Dermis blood vessel endothelial cell (primary cell): ENCODE results near the gene PPT2. TPM values are rescaled to one million over a fixed set of nuclear protein-coding genes. Genes with fewer than 3 reads are reported as not detected.
"Not testable (repeated sequence)": the region's sequence is repeated elsewhere in the genome, so short reads cannot be mapped to it uniquely, and the experiment has no call there.

ENCODE experiments used
- DNase-seq: peaks from one replicate; pipeline ENCODE4 v3.0.0; 2010
- total RNA-seq: library from RNA; depleted of rRNA; stranded (reverse); fragments of >200 nt; gene quantifications from 2 replicates; pipeline ENCODE4 v1.2.3, GENCODE V29; 2014

Gene PPT2
- total RNA-seq, 1 donor from 2014 or later, result 82.5 TPM

DNA sequence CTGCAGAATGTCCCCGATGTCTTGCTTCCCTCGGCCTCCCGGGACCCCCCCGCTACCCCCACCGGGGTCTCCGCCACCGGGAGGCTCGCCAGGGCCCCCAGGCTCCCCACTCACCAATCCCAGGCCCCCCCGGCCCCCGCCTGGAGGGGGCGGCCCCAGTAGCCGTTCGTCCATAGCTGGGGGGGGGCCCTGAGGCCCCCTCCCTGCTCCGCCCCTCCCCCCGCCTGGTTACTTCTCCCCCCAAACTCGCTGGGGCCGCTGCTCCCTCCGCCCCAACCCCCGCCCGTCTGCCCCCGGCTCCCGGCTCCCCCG, 35.8 kb downstream of the PPT2 start:
- DNase-seq, result no peak

DNA sequence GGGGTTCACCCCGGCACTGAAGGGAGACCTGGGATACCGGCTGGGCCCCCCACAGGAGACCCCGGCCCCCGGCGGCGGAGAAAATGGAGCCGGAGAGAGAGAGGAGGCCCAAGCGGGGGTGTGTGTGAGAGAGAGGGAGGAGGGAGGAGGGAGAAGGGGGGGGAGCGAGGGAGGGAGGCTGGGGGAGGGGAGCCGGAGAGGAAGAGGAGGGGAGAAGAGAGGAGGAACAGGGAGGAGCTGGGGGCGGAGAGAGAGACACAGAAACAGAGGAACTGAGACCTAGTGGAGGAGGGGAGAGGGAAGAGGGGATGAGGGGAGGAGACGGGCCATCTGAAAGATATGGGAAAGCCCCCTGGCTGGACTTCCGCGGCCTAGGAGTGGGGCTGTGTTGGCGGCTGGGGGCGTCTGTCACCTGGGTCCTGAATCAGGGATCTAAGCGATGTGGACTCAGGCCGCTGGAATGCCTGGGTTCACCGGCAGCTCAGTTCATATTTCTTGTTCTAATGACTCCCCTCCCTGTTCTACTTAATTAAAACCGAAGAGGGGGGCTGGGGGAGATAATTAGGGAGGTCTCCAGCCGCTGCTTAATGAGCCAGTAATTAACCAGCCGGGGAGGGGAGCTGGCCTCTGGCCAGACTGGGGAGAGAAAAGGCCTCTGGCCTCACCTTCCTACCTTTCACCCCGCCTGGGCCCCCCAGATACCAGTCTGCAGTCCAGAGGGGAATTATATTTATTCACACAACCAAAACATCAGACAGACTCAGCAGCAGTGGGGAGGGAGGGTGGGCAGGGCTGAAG, 36.3 kb downstream of the PPT2 start, which contains the start of gene PBX2:
PBX2 (minus strand) TSS at position 149 of the 798 bp plus-strand sequence. CDS start 287 bp downstream, outside the sequence.
- peak; percentile 92 for DNase-seq

DNA sequence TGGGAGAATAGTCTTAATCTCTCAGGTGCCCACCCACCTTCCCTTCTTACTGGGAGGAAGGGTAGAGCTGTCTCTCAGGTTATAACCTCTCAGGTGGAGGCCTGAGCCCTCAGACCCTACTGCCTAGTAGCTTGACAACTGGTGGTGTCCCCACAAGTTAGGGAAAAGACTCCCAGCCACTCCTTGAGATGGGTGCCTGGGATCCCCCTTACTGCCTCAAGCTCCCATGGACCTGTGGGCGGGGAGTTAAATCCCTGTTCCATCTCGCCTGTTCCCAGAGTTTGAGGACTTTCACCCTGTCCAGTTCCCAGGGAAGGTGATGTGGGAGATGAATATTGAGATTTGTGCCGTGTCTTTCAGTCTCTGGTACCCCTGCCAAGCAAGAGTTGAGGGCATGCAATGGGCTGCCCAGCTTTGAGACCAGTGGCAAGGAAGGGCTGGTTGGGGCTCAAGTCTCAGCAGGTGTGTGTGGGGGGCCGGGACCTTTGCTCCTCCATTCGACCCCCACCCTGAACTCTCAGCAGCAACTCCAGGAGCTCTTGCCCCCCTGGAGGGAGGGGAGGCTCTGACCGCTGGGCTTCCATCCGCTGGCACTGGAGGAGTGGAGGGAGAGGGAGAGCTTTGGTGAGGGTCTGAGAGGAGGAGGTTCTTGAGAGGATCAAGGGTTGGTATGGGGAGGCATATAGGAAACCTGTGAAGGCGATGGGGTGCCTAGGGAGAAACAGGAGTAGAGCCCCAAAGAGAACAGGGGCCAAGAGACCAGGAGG, 37.2 kb downstream of the PPT2 start:
- DNase-seq, result no peak

DNA sequence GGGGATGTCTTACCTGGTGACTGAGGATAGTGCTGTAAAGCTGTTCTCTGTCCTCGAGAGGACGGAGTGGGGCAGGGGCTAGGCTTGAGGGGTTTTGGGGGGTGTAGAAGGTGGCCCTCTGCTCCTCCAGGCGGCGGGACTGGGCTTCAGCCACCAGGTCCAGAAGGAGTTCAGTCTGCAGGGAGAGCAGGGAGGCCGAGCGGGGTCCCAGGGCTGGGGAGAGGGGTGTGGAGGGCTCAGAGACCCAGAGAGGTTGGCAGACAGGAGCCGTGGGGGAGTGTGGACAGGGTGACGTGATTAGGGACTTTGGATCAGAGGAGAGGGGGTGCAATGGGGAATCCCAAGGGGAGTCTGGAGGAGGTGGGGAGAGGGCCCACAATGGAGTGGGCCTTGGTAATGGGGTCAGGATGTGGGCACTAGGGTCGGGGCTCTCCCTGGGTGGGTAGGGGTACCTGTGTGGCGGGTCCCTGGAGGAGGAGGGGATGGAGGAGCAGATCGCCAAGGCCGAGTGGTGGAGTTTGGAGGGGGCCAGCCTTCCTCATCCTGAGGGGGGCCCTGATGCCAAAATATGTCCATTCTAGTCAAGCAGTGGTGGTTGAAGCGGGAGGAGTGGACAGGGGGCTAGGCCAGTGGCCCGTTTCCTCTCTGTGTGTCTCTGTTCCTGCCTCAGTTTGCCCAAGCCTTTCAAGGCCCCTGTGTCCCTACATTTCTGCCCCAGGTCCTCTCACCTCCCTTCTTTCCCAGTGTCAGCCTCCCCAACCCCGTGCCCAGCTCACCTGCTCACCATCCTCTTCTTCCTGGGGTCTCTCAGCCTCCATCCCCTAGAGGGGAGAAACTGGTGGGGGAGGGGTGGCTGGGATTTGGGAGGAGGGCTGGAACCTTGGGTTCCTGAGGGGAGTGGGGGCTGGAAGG, 38.0 kb downstream of the PPT2 start:
- no peak for DNase-seq

DNA sequence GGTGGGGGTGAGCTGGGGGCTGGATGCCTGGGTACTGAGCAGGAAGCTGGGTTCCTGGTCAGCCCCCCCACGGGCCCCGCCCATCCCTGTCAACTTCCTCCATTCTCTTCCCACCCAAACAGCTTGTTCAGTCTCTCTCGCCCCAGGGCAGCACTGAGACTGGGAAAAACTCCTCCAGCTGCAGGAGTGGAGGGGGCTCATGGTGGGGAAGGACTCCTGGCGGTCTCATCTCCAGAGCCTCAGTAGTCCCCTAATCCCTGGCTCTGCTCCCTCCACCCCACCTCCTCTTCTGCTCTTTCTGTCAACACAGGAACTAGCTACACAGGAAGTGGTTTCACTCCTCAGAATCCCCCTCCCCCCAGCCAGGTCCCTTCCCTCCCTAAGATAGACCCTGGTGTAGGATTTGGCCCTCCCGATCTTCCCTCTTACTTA, 38.7 kb downstream of the PPT2 start, which contains the start of gene GPSM3:
GPSM3 (minus strand) TSS at position 36 of the 432 bp plus-strand sequence. CDS start 130 bp downstream, outside the sequence.
- DNase-seq, result peak; percentile 66

DNA sequence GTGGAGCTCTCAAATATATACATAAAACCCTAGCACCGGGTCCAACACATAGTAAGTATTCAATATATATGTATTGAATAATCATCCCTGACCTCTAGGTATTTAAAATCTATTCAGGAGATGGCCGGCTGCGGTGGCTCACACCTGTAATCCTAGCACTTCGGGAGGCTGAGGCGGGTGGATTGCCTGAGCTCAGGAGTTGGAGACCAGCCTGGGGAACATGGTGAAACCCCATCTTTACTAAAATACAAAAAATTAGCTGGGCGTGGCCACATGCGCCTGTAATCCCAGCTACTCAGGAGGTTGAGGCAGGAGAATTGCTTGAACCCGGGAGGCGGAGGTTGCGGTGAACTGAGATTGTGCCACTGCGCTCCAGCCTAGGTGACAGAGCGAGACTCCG, 39.2 kb downstream of the PPT2 start:
- not testable (repeated sequence) for DNase-seq

DNA sequence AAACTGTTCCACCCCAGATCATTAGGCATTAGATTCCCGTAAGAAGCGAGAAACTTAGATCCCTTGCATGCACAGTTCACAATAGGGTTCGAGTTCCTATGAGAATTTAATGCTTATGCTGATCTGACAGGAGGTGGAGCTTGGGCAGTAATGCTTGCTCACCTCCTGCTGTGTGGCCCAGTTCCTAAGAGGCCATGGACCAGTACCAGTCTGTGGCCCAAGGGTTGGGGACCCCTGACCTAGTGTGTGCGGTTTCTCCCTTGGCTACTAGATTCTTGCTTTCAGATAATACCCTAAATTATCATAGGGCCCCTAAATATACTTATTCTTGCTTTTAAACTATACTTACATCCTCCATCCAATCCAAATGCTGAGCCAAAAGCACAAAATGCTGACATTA, 40.4 kb downstream of the PPT2 start:
- DNase-seq, result no peak

DNA sequence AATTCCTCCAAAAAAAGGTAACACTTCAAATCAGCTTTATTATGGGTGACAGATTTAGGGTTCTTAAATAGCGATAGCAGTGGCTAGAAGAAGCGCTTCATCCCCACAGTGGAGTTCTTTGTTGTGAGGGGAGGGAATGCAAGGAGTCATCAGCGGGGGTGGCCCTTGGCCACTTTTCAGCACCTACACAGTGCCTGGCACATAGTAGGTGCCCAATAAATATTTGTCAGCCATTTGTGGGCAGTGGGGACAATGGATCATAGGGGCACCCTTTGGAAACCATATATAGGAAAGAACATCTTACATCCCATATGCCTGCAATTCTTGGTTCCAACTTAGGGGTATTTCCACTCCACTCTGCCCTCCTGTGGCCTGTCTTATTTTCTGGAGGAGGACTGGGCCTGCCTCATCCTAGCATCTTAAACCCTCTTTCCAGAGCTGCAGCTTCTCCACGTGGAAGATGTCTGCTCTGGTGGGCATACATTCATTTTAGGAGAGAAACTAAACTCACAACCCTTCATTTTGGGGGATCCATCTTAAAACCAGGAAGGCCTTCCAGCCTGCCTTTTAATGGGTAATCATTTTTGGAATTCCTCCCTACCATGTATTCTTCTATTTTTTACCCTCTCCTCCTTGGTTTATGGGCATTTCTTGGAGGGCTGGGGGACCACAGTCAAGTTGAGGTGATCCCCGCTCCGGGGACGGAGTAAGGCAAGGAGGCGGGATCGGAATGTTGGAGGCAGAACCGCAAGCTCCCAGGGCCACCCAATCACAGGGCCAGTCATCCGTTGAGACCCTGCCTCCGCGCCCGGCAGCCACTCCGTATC, 41.1 kb downstream of the PPT2 start:
- peak; percentile 83 for DNase-seq

DNA sequence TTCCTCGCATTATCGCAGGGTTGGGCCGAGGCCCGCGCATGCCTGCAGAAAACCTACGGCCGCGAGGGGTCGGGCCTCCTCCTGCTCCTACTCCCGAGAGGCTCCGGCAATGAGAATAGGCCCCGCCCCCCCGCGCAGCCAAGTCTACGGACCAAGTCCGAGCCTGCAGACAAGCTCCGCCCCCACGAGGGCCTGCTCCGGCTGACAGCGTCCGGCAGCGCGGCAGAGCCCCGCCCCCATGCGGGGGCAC, 41.6 kb downstream of the PPT2 start:
- peak; percentile 100 for DNase-seq

DNA sequence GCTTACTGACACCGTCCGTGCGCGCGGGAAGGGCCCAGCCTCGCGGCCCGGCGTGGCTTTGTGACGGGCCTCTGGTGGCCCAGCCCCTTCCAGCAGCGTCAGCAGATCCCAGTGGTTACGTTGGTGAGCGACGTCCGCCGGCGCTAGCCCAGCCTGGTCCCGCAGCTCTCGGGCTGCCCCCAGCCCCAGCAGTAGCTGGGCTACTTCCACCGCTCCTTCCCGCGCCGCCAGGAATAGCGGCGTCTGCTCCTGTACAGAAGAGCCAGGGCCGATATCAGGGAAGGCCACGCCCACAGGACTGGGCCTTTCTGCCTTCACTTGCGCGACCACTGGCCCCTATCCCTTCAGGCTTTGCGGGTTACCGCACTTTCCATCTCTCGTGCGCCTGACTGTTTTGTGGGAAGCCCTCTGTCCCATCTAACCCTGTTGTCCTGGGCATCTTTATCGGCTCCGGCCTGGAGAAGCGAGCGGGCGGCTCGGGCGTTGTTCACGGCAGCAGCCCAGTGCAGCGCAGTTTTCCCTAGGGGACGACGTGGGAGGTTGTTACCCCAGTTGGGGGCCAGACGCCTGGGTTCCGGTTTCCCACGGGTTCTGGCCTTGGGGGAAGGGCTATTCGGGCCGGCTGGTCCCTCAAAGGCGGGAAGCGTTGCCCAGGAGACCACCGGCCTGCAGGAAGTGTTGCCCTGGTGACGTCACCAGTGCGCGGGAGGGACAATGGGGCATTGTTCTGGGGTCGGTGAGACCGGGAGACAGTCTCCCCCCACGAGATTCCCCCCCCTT, 42.2 kb downstream of the PPT2 start:
- peak; percentile 100 for DNase-seq

DNA sequence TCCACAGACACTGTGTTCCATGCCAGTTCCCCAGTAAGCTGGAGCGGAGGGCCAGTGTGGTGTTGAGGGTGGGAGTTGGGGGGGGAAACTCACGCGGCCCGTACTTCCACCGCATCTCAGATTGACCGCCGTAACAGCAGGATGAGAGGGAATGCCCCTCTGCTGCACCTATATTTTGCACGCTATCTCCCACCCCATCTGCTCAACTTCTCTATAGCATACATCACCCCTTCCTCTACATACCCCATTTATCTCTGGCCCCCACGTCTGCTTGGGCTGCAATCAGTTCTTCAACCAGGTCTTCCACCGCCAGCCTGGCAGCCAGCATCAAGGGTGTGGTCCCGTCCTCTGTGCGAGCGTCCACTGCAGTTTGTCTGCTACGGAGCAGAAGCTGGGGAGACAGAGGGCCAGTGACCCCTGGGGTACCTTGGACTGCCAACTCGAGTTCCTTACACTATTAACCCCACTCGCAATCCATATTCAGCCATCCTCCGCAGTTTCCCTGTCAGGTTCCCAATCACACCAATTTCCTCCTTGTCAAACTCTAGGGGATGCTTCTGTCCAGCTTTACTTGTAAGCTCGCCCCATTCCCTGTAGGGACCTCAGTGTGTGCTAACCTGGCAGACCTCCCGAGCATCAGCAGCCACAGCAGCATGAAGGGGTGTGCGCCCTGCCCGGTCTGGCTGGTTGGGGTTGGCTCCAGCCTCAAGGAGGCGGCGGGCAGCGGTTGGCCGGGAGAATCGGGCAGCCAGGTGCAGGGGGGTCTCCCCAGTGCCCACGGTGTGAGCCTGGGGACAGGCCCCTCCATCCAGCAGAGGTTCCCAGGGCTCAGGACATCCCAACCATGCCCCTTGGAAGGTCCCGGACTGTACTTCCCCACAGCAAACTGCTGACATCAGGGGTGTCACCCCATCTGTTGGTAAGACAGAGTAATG, 43.0 kb downstream of the PPT2 start:
- peak; percentile 68 for DNase-seq

DNA sequence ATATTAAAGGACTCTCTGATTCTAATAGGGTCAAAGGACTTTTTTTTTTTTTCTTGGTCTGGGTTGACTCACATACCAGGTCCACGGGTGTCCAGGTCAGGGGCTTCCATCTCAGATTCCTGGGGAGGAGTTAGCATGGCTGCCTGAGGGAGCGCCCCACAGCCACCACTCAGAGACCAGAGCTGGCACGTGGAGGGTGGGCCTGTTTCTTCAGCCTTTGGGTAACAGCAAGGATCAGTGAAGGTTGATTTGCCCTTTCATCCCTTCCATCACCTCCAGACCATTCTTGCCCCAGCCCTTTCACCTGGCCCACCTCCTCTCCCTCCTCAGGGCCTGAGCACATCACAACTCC, 44.4 kb downstream of the PPT2 start:
- DNase-seq, result no peak

DNA sequence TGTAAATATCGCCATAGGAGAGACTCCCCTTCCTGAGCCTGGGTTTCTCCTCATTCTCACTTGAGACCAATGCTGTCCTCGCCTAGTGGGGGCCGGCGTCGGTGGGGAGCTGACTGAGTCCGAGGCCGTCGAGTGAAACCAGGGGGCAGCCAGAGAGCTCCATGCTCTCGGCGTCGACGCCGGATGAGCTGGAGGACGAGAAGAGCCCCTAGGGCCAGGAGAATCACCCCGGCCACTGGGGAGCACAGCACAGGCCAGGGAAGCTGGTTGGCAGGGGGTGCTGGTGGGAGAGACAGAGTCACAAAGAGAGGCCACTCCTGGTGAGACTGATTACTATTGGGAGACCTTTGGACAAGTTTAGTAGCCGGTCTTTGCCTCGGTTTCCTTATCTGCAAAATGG, 44.9 kb downstream of the PPT2 start:
- DNase-seq, result no peak

DNA sequence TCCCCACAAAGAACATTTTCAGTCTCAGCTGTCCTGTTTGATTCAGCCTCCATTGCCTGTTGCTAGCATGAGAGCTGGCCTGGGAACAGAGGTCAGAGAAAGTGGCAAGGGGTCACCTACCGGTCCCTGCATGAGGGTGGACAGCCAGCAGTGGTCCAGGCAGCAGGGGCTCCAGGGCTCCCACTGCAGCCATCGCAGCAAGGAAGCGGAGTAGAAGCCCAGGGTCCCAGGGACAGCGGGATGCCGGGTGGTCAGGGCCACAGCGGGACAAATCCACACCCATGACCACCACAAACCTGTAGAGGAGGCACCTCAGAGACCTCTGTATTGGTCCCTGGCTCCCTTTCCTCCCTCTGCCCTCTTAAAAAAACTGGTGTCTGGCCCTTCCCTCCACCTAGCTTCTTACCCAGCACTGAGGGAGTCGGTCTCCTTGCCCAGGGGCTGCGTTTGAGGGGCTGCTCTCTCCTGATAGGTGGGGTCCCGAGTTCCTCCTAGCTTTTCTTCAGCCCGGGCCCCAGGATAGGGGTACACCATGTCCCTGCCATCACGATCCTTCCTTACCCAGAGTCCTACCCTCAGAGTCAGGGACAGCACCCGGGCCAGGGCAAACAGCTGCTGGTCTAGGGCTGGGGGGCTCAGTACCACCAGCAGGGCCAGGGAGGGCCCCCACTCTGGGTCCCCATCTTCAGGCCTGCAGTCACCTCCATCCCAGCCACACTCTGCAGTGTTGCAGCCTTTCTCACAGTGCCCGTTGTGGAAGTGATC, 47.0 kb downstream of the PPT2 start:
- DNase-seq, result no peak

DNA sequence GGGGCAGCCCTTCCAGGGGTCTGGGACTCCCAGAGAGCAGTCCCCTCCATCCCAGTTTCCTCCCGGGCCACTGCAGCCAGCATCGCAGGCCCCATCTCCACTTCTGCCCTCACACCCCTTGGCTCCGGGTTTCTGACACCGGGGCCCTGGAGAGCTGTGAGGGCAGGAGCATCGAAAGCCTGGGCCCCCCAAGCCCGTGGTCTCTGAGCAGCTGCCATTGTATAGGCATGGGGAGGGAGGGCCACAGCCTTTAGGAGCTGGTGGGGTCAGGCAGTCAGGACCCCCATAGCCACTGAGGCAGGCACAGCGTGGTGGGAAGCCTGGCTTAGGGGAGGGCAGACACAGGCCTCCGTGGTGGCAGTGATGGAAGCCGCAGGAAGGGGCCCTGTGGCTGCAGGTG, 48.2 kb downstream of the PPT2 start:
- DNase-seq, result no peak

DNA sequence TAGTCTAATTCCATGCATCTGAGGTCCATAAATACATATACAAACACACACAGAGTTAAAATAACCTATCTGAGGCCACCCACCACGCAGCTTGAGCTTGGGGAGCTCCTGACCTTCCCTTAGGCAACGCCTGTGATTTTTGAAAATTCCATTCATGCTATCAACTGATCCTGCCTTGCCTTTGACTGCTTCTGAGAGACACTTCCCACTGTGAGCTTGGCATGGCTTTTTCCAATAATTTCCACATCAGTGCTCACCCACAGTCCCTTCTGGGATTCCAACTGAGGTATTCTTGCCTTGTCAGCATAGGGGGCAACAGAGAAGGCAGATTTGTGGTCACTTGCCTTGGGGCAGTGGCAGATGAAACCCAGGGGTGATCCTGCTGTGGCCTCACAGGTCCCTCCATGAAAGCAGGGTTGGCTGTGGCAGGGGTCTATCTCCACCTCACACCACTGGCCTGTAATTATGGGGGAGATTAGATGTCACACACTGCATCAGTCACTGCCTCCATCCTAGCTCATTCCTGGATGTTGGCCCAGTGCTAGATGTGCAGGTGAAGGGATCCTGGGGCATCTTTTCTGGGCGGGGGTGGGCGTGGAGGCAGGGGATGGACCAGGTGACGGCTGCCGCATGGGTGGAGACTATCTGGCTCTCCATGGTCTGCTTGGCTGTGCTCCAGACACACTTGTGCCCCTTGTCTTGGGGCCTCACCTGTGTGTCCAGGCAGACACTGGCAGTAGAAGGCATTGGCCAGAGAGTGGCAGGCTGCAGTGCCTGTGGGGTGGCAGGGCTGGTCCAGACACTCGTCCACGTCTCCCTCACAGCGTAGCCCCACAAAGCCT, 49.7 kb downstream of the PPT2 start:
- no peak for DNase-seq

DNA sequence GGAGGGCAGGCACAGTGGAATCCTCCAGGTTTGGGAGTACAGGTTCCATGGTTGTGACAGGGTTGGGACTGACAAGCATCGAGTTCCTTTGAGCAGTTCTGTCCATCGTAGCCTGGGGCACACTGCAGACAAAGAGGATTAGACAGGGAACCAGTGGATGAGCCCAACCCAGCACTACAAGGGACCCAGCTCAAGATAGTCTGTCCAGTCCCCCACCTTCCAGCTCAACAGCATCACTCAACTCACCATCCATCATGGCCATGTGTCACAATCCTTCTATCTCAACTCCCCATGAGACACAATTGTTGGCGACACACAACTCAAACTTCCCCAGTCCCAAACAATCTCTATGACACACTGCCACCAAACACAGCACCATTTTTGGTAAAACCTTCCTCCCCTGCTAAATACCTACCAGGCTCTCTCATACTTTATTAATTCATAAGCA, 50.4 kb downstream of the PPT2 start:
- no peak for DNase-seq

DNA sequence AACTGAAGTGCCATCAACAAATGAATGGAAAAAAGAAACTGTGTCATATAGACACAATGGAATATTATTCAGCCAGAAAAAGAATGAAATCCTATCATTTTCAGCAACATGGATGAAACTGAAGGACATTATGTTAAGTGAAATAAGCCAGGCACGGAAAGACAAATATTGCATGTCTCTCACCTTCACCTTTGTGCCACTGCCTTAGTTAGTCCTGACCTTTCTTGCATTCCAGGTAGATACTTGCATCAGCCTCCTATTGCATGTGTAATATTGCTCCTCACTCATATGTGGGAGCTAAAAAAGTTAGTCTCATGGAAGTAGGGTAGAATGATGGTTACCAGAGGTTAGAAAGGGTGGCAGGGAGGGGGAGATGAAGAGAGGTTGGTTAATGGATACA, 55.1 kb downstream of the PPT2 start:
- no peak for DNase-seq

DNA sequence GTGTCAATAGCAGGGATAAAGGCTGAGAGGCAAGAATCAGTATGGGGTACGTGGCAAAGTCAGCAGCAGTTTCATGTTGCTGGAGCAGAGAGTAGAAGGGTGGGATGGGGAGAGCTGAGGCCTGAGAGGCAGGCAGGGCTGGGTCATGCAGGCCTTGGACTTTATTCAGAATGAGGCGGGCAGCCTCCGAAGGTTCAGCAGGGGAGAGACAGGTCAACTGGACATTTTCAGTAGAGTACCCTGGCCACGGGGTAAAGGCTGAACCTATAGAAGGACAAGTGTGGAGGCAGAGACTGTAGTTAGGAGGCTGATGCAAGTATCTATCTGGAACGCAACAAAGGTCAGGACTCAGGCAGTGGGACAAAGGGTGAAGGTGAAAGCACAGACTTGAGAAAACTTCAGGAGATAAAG, 56.3 kb downstream of the PPT2 start:
- DNase-seq, result no peak
